Measurements from ENCODE around the gene TGOLN2.
"Not testable (repeated sequence)": the region's sequence is repeated elsewhere in the genome, so short reads cannot be mapped to it uniquely, and the experiment has no call there.

The TGOLN2 gene

GRCh38 chr2:85334928-85335327 is 7.1 kb upstream of the TGOLN2 start:
- DNase-seq: no peak

GRCh38 chr2:85333877-85334276 is 6.1 kb upstream of the TGOLN2 start:
- not testable (repeated sequence) for DNase-seq

- DNase-seq: no peak
These were observed 3.2 kb upstream of the TGOLN2 start for GRCh38 chr2:85330839-85331636.

GRCh38 chr2:85329701-85330100 is 1.9 kb upstream of the TGOLN2 start:
- DNase-seq: not testable (repeated sequence)

- no peak for DNase-seq
These were observed 1.4 kb upstream of the TGOLN2 start for GRCh38 chr2:85329181-85329651.

GRCh38 chr2:85327160-85327821 is 498 bp downstream of the TGOLN2 start:
- DNase-seq: no peak

GRCh38 chr2:85326406-85327159 is 1.2 kb downstream of the TGOLN2 start:
- DNase-seq: no peak

GRCh38 chr2:85325466-85325811 is 2.4 kb downstream of the TGOLN2 start:
- no peak for DNase-seq

- no peak for DNase-seq
These were observed 2.9 kb downstream of the TGOLN2 start for GRCh38 chr2:85324639-85325465.

- DNase-seq: not testable (repeated sequence)
These were observed 3.8 kb downstream of the TGOLN2 start for GRCh38 chr2:85323988-85324367.

- DNase-seq: no peak
These were observed 4.3 kb downstream of the TGOLN2 start for GRCh38 chr2:85323351-85323987.

GRCh38 chr2:85319796-85320195 is 8.0 kb downstream of the TGOLN2 start:
- no peak for DNase-seq

GRCh38 chr2:85318222-85319074 is 9.3 kb downstream of the TGOLN2 start:
- no peak for DNase-seq

GRCh38 chr2:85315921-85316320 is 11.9 kb downstream of the TGOLN2 start:
- DNase-seq: not testable (repeated sequence)

- no peak for DNase-seq
These were observed 12.9 kb downstream of the TGOLN2 start for GRCh38 chr2:85314884-85315242.

GRCh38 chr2:85312404-85312803 is 15.4 kb downstream of the TGOLN2 start:
- DNase-seq: no peak

GRCh38 chr2:85310330-85310729 is 17.5 kb downstream of the TGOLN2 start:
- DNase-seq: no peak

GRCh38 chr2:85309699-85310321 is 18.0 kb downstream of the TGOLN2 start:
- no peak for DNase-seq

- peak; percentile 83 for DNase-seq
These were observed 18.8 kb downstream of the TGOLN2 start for GRCh38 chr2:85308896-85309555.

GRCh38 chr2:85308201-85308600 is 19.6 kb downstream of the TGOLN2 start:
- DNase-seq: no peak

Measured in NCI-H510A (cell line).